HG02763 (cell line): ENCODE data around the gene DYNLRB2.

Experiments
- ATAC-seq: cut with Tn5 transposase; IDR thresholded peaks from one replicate; pipeline ENCODE4 v1.9.1; 2021; ENCODE audit warnings: mild to moderate bottlenecking, moderate library complexity; ENCODE audit not compliant: unreplicated experiment

The DYNLRB2 gene

GRCh38 chr16:80540516-80541305 lies at the start of gene DYNLRB2:
Gene DYNLRB2 (plus strand): TSS chr16:80540993. CDS start chr16:80541077, 84 bp downstream.
- ATAC-seq, result peak; percentile 96

GRCh38 chr16:80500116-80500859 lies 40.5 kb upstream of the DYNLRB2 start:
- no peak for ATAC-seq

GRCh38 chr16:80500961-80501525 lies 39.8 kb upstream of the DYNLRB2 start:
- ATAC-seq, result no peak

GRCh38 chr16:80503107-80503506 lies 37.7 kb upstream of the DYNLRB2 start:
- no peak for ATAC-seq

GRCh38 chr16:80507538-80507937 lies 33.3 kb upstream of the DYNLRB2 start:
- ATAC-seq, result no peak

GRCh38 chr16:80509872-80510271 lies 30.9 kb upstream of the DYNLRB2 start:
- ATAC-seq, result no peak

GRCh38 chr16:80511824-80512592 lies 28.8 kb upstream of the DYNLRB2 start:
- ATAC-seq, result no peak

- no peak for ATAC-seq
Measured at GRCh38 chr16:80512593-80512853, 28.3 kb upstream of the DYNLRB2 start.

- no peak for ATAC-seq
Measured at GRCh38 chr16:80515374-80515773, 25.4 kb upstream of the DYNLRB2 start.

- no peak for ATAC-seq
Measured at GRCh38 chr16:80517846-80518245, 22.9 kb upstream of the DYNLRB2 start.

GRCh38 chr16:80518436-80518835 lies 22.4 kb upstream of the DYNLRB2 start:
- ATAC-seq, result no peak

- no peak for ATAC-seq
Measured at GRCh38 chr16:80519189-80519588, 21.6 kb upstream of the DYNLRB2 start.

GRCh38 chr16:80525420-80525819 lies 15.4 kb upstream of the DYNLRB2 start:
- ATAC-seq, result no peak

GRCh38 chr16:80526418-80527061 lies 14.3 kb upstream of the DYNLRB2 start:
- ATAC-seq, result no peak

- ATAC-seq, result no peak
Measured at GRCh38 chr16:80527297-80527696, 13.5 kb upstream of the DYNLRB2 start.

- ATAC-seq, result no peak
Measured at GRCh38 chr16:80530479-80530878, 10.3 kb upstream of the DYNLRB2 start.

GRCh38 chr16:80536238-80536637 lies 4.6 kb upstream of the DYNLRB2 start:
- ATAC-seq, result no peak

- ATAC-seq, result no peak
Measured at GRCh38 chr16:80541306-80541694, 507 bp downstream of the DYNLRB2 start.

- ATAC-seq, result no peak
Measured at GRCh38 chr16:80543162-80543561, 2.4 kb downstream of the DYNLRB2 start.

GRCh38 chr16:80544326-80544725 lies 3.5 kb downstream of the DYNLRB2 start:
- no peak for ATAC-seq

- ATAC-seq, result no peak
Measured at GRCh38 chr16:80546249-80546648, 5.5 kb downstream of the DYNLRB2 start.
